Measurements from ENCODE around the gene PLCB1.

GRCh38 chr20:8408587-8409307 lies 276.7 kb downstream of the PLCB1 start:
- no peak for TF ChIP-seq CTCF (conservative IDR thresholded peaks at IDR 0.05; ENCODE audit: low read length)
- no peak for TF ChIP-seq EZH2phosphoT487 (IDR thresholded peaks at IDR 0.05; ENCODE audit: borderline replicate concordance)
